HCT116 (cell line): ENCODE measurements around the gene AGBL1. TPM values are rescaled to one million over a fixed set of nuclear protein-coding genes. Genes with fewer than 3 reads are reported as not detected.

Experiments used
- ATAC-seq: fragments of 200-7000 bp; cut with Tn5 transposase; 2 replicates; pipeline ENCODE4 v1.9.1; 2020; ENCODE audit warnings: mild to moderate bottlenecking, moderate library complexity
- BruUV-seq: library from RNA; stranded (reverse); fragments of 400-500 nt; replicated peaks from 2 replicates; lab custom pipeline; 2021; lab: Mats Ljungman, UMichigan
- CTCF ChIA-PET: fragments of 300-600 bp; sonication (Branson Sonifier 250); formaldehyde crosslinking; loops from one replicate; lab custom pipeline; 2021; ENCODE audit warnings: antibody characterized with exemption; lab: Charles Lee
- POLR2A ChIA-PET: fragments of 300-600, 350-600 bp; sonication (Branson Sonifier 250); formaldehyde crosslinking; loops from one replicate; lab custom pipeline; 2021; ENCODE audit warnings: antibody characterized with exemption; lab: Charles Lee
- RAD21 ChIA-PET, 2 experiments: fragments of 300-600 bp; sonication (Branson Sonifier 250); formaldehyde crosslinking; loops; one replicate each; lab custom pipeline; 2023; ENCODE audit warnings: low total read pairs in 2 of 2; ENCODE audit not compliant: uncharacterized antibody in 2 of 2, unreplicated experiment in 2 of 2, low non-redundant PET in 1 of 2; lab: Charles Lee
- DNase-seq: peaks from one replicate; pipeline ENCODE4 v3.0.0-alpha.2; 2010; ENCODE audit warnings: low read depth, low spot score
- H2AFZ ChIP-seq: fragments of 200-600 bp; shearing (Covaris generic), sonication (generic); 2 replicates; pipeline ENCODE4 v1.6.1; 2017; ENCODE audit warnings: low read depth, mixed run types, mixed read lengths, antibody characterized with exemption, low read length; ENCODE audit not compliant: poor library complexity, severe bottlenecking
- H3K27ac ChIP-seq: 2 replicates; pipeline ENCODE4 v1.5.1; 2012; ENCODE audit warnings: low read depth, low read length
- H3K27me3 ChIP-seq: fragments of 200-600 bp; sonication (generic); 2 replicates; pipeline ENCODE4 v1.6.1; 2016; ENCODE audit warnings: mixed run types, low read length, mixed read lengths; ENCODE audit not compliant: insufficient read depth
- H3K36me3 ChIP-seq, 2 experiments: fragments of 200-500 bp in 1 of 2; fragments of 200-600 bp in 1 of 2; sonication (Bioruptor generic) in 1 of 2; sonication (generic) in 1 of 2; 2 replicates each; pipeline versions ENCODE4 v1.5.1 to v1.6.1; 2014 to 2016; ENCODE audit warnings: low read length in 2 of 2, inconsistent platforms in 1 of 2, mixed read lengths in 1 of 2, mixed run types in 1 of 2; ENCODE audit not compliant: insufficient read depth in 2 of 2, control insufficient read depth in 1 of 2
- H3K4me1 ChIP-seq, 2 experiments: fragments of 200-600 bp in 1 of 2; sonication (generic) in 1 of 2; 2 replicates each; pipeline versions ENCODE4 v1.5.1 to v1.6.1; 2012 to 2017; ENCODE audit warnings: low read length in 2 of 2, inconsistent platforms in 1 of 2, mild to moderate bottlenecking in 1 of 2, mixed read lengths in 1 of 2, mixed run types in 1 of 2, moderate library complexity in 1 of 2; ENCODE audit not compliant: insufficient read depth in 2 of 2, control insufficient read depth in 1 of 2
- H3K4me2 ChIP-seq: fragments of 200-600 bp; sonication (generic); 2 replicates; pipeline ENCODE4 v1.6.1; 2017; ENCODE audit warnings: mixed run types, low read length, mixed read lengths
- H3K4me3 ChIP-seq, 2 experiments: fragments of 200-600 bp in 1 of 2; sonication (generic) in 1 of 2; replicated peaks in 1 of 2; 2 replicates each; pipeline ENCODE4 v1.5.1; 2011 to 2016; ENCODE audit warnings: low read length in 2 of 2, control low read depth in 1 of 2, low read depth in 1 of 2, mild to moderate bottlenecking in 1 of 2, mixed read lengths in 1 of 2, mixed run types in 1 of 2
- H3K79me2 ChIP-seq: fragments of 200-600 bp; sonication (generic); 2 replicates; pipeline ENCODE4 v1.6.1; 2017; ENCODE audit warnings: mild to moderate bottlenecking, mixed run types, low read length, moderate library complexity, mixed read lengths; ENCODE audit not compliant: insufficient read depth
- H3K9ac ChIP-seq: fragments of 200-600 bp; sonication (generic); 2 replicates; pipeline ENCODE4 v1.6.1; 2016; ENCODE audit warnings: low read length, mixed read lengths
- H3K9me2 ChIP-seq: fragments of 200-600 bp; sonication (generic), shearing (Covaris generic); 2 replicates; pipeline ENCODE4 v1.6.1; 2017; ENCODE audit warnings: mixed run types, mild to moderate bottlenecking, moderate library complexity; ENCODE audit not compliant: insufficient read depth
- H3K9me3 ChIP-seq, 2 experiments: fragments of 200-500 bp in 1 of 2; fragments of 200-600 bp in 1 of 2; sonication (Bioruptor generic) in 1 of 2; sonication (generic) in 1 of 2; 2 replicates each; pipeline ENCODE4 v1.6.1; 2014 to 2017; ENCODE audit warnings: low read length in 2 of 2, mixed read lengths in 2 of 2, inconsistent platforms in 1 of 2, low read depth in 1 of 2, mild to moderate bottlenecking in 1 of 2, mixed run types in 1 of 2, moderate library complexity in 1 of 2; ENCODE audit not compliant: control insufficient read depth in 1 of 2, insufficient read depth in 1 of 2
- H4K20me1 ChIP-seq: fragments of 200-600 bp; sonication (generic), shearing (Covaris generic); 2 replicates; pipeline ENCODE4 v1.6.1; 2017; ENCODE audit warnings: mixed run types, mild to moderate bottlenecking, moderate library complexity; ENCODE audit not compliant: insufficient read depth
- ATF3 ChIP-seq: IDR thresholded peaks from 2 replicates; pipeline ENCODE4 v1.6.1; 2012
- CEBPB ChIP-seq: IDR thresholded peaks from 2 replicates; pipeline ENCODE4 v1.6.1; 2012; ENCODE audit warnings: low read depth
- CTCF ChIP-seq, 3 experiments: fragments of 200-600 bp in 1 of 3; sonication (generic) in 1 of 3; IDR thresholded peaks in 2 of 3; conservative IDR thresholded peaks in 1 of 3; 2 replicates each; pipeline ENCODE4 v1.5.1; 2012 to 2017; ENCODE audit warnings: low read depth in 2 of 3, low read length in 2 of 3, antibody characterized with exemption in 1 of 3, borderline replicate concordance in 1 of 3, control low read depth in 1 of 3, mild to moderate bottlenecking in 1 of 3, mixed read lengths in 1 of 3, mixed run types in 1 of 3, moderate library complexity in 1 of 3; ENCODE audit not compliant: insufficient read depth in 1 of 3
- ELF1 ChIP-seq: IDR thresholded peaks from 2 replicates; pipeline ENCODE4 v1.6.1; 2012; ENCODE audit warnings: low read depth, borderline replicate concordance
- EZH2 ChIP-seq: fragments of 200-600 bp; sonication (generic); IDR thresholded peaks from 2 replicates; pipeline ENCODE4 v1.6.1; 2017; ENCODE audit warnings: antibody characterized with exemption, mixed run types
- FOSL1 ChIP-seq: IDR thresholded peaks from 2 replicates; pipeline ENCODE4 v1.6.1; 2012; ENCODE audit warnings: low read depth
- JUND ChIP-seq: IDR thresholded peaks from 2 replicates; pipeline ENCODE4 v1.6.1; 2012
- POLR2A ChIP-seq: IDR thresholded peaks from 2 replicates; pipeline ENCODE4 v1.7.0; 2011; ENCODE audit warnings: borderline replicate concordance; ENCODE audit not compliant: insufficient read depth, insufficient read length; ENCODE audit errors: extremely low read depth
- POLR2AphosphoS5 ChIP-seq: IDR thresholded peaks from 2 replicates; pipeline ENCODE4 v1.6.1; 2011; ENCODE audit warnings: mild to moderate bottlenecking, low read depth, low read length, moderate library complexity
- RAD21 ChIP-seq: IDR thresholded peaks from 2 replicates; pipeline ENCODE4 v1.6.1; 2012; ENCODE audit warnings: low read depth, mild to moderate bottlenecking
- SIN3A ChIP-seq: IDR thresholded peaks from 2 replicates; pipeline ENCODE4 v1.6.1; 2012; ENCODE audit warnings: low read depth
- SRF ChIP-seq: IDR thresholded peaks from 2 replicates; pipeline ENCODE4 v1.6.1; 2012; ENCODE audit warnings: low read depth
- TCF7L2 ChIP-seq: IDR thresholded peaks from 2 replicates; pipeline ENCODE4 v1.7.0; 2011; ENCODE audit warnings: borderline replicate concordance, inconsistent platforms; ENCODE audit not compliant: insufficient read depth, insufficient read length; ENCODE audit errors: extremely low read depth
- YY1 ChIP-seq: IDR thresholded peaks from 2 replicates; pipeline ENCODE4 v1.6.1; 2011; ENCODE audit warnings: low read length, low read depth, moderate library complexity, mild to moderate bottlenecking; ENCODE audit not compliant: insufficient replicate concordance; ENCODE audit errors: extremely low read depth
- intact Hi-C: fragments of 100-400 bp; cut with micrococcal nuclease; formaldehyde crosslinking; loops from 2 replicates; pipeline ENCODE4 v1.10.0; 2022
- total RNA-seq: library from RNA; stranded (reverse); gene quantifications from one replicate; pipeline ENCODE4 v1.2.1, GENCODE V29; 2021; ENCODE audit not compliant: unreplicated experiment
- TF ChIP-seq, protein P1 (sequence below): IDR thresholded peaks from 2 replicates; pipeline ENCODE4 v1.6.1; 2012

The AGBL1 gene
- total RNA-seq, 1 experiment from 2014 or later, result not detected

DNA sequence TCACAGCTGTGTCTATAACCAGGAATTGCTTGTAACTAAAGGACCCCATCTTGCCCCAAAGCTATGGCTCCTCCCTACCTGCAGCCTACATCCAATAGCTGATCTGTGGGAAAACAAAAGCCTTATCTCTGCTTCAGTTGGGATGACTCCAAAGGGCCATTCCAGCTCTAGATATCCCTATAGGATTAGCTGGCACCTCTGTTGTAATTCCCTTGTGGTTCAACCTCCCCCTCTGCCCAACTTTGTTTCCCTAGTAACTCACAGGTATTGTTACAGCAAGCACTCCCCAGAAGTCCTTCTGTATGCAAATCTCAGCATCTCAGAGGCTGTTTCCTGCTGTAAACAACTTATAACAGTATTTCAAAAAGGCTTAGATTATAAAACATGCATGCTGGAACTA is 478.6 kb downstream of the AGBL1 start:
- Histone ChIP-seq H2AFZ (no peak overlapping the region), H3K4me1 (no peaks in the 10 kb centered on the region), H3K9ac (no peak overlapping the region), H3K79me2 (no peaks in the 10 kb centered on the region), H3K9me3 (peaks cover 8 to 18% of the 10 kb centered on the region in 2 experiments; a peak in 2 of 4 replicates), H3K4me2 (no peak overlapping the region), H3K27ac (no peak overlapping the region), H3K36me3 (no peaks in the 10 kb centered on the region), H3K4me3 (no peak overlapping the region), H3K9me2 (no peaks in the 10 kb centered on the region), H3K27me3 (no peaks in the 10 kb centered on the region), H4K20me1 (no peaks in the 10 kb centered on the region)
- ChIA-PET CTCF (no interaction called here), POLR2A (no interaction called here), RAD21 (no interaction called here)
- DNase-seq (no peak), ATAC-seq (no peak)
- no TSS peak for BruUV-seq
- intact Hi-C loops, result no loop called here
- TF ChIP-seq SRF (no peak), FOSL1 (no peak), CTCF (IDR thresholded peaks at IDR 0.05 in 2 of 3, conservative IDR thresholded peaks at IDR 0.05 in 1 of 3; ENCODE audit: borderline replicate concordance in 1 of 3, insufficient read depth in 1 of 3, low read depth in 2 of 3, low read length in 2 of 3) (no peak)

DNA sequence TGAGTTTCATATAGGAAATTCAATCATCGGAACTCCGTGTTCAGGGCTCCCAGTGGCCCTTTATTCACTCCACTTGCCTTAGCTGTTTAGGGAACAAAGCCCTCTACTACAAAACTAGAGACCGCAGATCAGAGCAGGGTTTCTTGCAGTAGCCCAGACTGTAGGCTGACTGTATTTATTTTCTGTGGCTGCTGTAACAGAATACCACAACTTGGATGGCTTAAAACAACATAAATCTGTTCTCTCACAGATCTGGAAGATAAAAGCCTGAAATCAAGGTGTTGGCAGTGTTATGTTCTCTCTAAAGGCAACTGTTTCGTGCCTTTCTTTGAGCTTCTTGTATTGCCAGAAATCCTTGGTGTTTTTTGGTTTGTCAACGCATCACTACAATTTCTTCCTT is 479.0 kb downstream of the AGBL1 start:
- Histone ChIP-seq H4K20me1 (no peaks in the 10 kb centered on the region), H3K27ac (no peak overlapping the region), H3K9me2 (no peaks in the 10 kb centered on the region), H3K4me1 (no peaks in the 10 kb centered on the region), H3K36me3 (no peaks in the 10 kb centered on the region), H3K9ac (no peak overlapping the region), H3K4me3 (no peak overlapping the region), H3K9me3 (peaks cover 8 to 18% of the 10 kb centered on the region in 2 experiments; a peak in 2 of 4 replicates), H3K27me3 (no peaks in the 10 kb centered on the region), H2AFZ (no peak overlapping the region), H3K4me2 (no peak overlapping the region), H3K79me2 (no peaks in the 10 kb centered on the region)
- ChIA-PET POLR2A (no interaction called here), RAD21 (no interaction called here), CTCF (no interaction called here)
- intact Hi-C loops, result no loop called here
- BruUV-seq, result no TSS peak
- ATAC-seq (no peak), DNase-seq (no peak)
- TF ChIP-seq RAD21, result no peak
- no peak for TF ChIP-seq JUND
- TF ChIP-seq TCF7L2, result no peak
- TF ChIP-seq YY1, result no peak
- no peak for TF ChIP-seq SIN3A
- TF ChIP-seq POLR2A, result no peak
- no peak for TF ChIP-seq EZH2
- TF ChIP-seq POLR2AphosphoS5, result no peak
- no peak for TF ChIP-seq SRF
- TF ChIP-seq, protein P1, sequence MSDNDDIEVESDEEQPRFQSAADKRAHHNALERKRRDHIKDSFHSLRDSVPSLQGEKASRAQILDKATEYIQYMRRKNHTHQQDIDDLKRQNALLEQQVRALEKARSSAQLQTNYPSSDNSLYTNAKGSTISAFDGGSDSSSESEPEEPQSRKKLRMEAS, result no peak
- TF ChIP-seq CTCF (IDR thresholded peaks at IDR 0.05 in 2 of 3, conservative IDR thresholded peaks at IDR 0.05 in 1 of 3; ENCODE audit: borderline replicate concordance in 1 of 3, insufficient read depth in 1 of 3, low read depth in 2 of 3, low read length in 2 of 3), result no peak
- TF ChIP-seq CEBPB, result no peak
- no peak for TF ChIP-seq ATF3
- TF ChIP-seq ELF1, result no peak
